HG03025 (cell line): ENCODE results near the gene ACTN2.

Experiments
- ATAC-seq: cut with Tn5 transposase; IDR thresholded peaks from one replicate; pipeline ENCODE4 v1.9.1; 2021; ENCODE audit warnings: mild to moderate bottlenecking, moderate library complexity; ENCODE audit not compliant: unreplicated experiment, low FRiP score

Gene ACTN2

GRCh38 chr1:236765831-236766230 is 79.5 kb downstream of the ACTN2 start:
- ATAC-seq = no peak

GRCh38 chr1:236766506-236766905 is 80.2 kb downstream of the ACTN2 start:
- no peak for ATAC-seq

DNA sequence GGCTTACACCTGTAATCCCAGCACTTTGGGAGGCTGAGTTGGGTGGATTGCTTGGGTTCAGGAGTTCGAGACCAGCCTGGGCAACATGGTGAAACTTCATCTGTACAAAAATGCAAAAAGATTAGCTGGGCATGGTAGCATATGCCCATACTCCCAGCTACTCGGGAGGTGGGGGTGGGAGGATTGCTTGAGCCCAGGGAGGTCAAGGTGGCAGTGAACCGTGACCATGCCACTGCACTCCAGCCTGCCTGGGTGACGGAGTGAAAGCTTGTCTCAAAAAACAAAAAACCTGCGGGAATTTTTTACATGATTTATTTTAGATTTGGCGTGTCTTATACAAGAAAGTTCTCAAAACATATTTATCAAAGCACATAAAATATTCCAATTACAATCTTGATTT is 81.0 kb downstream of the ACTN2 start:
- no peak for ATAC-seq

DNA sequence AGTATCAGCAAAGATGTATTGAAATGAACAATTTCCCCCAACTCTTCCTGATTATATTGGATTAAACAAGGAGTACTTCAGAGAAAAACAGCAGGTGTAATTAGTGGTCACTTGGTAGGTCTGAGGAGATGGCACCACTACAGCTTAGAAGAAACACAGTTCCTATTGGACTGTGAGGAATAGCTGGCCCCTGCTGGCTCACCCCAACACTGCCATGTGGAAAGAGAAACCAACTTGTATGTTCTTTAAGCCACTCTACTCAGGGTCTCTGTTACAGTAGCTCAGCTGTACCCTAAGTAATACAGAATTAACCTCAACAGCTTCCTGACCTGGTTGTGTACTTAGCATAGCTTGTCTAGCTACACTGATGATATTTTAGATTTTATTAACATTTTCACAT is 82.3 kb downstream of the ACTN2 start:
- no peak for ATAC-seq

- ATAC-seq = no peak
Measured at GRCh38 chr1:236773919-236774318, 87.6 kb downstream of the ACTN2 start.

DNA sequence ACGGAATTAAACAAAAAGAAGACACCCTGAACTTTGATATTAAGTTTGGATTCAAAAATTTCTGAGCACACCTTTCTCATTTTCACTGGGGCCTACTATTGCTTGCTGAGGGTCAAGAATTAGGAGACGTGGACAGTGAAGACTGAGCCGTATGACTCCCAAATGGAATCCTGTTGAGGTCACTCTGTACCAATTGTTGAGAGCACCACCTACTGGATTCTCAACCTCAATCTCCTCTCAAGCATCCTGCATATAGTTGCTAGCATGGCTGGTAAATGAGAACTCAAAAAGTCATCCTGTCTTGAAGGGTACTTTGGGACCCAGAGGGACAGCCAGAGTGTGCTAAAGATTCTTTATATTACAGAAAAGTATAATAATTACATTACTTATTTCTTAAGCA is 88.6 kb downstream of the ACTN2 start:
- ATAC-seq = no peak

DNA sequence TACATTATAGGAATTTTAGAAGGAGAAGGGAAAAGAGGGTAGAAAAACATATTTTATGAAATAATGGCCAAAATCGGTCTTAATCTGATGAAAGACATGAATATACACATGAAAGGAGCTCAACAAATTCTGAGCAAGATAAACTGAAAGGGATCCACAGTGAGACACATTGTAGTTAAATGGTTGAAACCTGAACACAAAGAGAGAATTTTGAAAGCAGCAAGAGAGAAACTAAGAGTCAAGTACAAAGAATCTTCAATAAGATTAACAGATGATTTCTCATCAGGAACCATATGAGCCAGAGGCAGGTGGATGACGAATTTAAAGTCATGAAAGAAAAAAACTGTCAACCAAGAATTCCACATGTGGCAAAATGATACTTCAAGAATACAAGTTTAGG is 93.0 kb downstream of the ACTN2 start:
- no peak for ATAC-seq

DNA sequence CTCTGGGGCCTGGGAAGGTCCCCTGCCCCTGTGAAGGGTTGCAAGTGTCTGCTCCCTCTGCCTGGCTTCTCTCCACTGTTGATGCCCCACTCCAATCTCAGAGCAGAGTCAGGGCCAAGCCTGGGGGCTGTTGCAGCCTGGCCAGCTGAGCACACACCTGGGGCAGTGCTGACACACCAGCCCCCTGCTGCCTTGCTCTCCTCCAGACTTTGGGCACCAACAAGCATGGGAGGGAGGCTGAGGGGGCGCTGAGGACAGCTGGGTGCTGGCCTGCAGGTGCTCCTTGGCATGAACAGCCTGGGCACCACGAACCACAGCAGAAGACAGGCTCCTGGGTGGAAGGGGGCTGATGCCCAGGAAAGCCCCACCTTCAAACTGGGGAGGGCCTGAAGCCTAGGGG is 99.2 kb downstream of the ACTN2 start:
- no peak for ATAC-seq

- no peak for ATAC-seq
Measured at GRCh38 chr1:236786453-236786852, 100.2 kb downstream of the ACTN2 start.

DNA sequence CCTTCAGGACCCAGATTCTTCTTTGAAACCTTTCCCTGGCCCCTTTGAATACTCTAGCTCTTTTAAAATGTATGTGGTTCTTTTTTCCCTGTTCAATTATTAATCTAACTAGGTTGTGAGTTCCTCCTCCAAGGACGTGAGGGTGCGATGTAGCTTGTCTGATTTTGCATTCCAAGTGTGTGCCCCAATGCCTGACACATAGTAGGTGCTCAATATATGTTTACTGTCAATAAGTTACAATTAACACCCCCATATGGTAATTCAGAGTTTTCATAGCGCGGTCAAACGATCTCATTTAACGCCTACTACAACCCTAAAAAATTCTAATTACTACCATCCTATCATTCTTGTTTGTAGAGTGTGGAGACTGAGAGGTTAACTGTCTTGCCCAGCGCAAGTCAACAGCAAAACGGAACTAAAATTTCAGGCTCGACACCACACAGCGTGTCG is 108.3 kb downstream of the ACTN2 start:
- ATAC-seq = no peak

DNA sequence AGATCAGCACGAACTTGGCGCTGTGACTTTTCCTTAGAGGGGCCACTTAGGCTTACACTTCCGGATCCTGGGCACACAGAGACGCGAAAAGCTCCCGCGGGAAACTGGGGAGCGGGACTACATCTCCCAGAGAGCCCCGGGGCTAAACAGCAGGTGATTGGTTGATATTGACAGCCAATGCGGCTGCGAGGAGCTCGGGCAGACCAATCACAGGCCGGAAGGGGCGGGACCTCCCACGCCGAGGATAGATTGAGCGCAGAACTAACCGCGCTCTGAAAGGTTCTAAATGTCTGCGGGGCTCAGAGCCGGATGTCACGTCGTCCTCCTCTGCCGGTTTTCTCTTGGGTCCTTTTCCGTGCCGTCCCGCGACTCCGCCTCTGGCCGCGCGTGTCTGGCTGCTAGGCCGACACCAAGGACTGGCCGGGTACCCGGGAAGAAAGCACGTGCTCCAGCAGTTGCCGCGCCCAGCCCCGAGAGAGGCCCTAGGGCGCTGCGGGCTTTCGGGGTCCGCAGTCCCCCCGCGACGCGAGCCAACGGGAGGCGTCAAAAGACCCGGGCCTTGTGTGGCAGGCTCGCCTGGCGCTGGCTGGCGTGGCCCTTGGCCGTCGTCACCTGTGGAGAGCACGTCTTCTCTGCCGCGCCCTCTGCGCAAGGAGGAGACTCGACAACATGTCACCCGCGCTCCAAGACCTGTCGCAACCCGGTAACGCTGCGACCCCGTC is 108.9 kb downstream of the ACTN2 start, which contains the start of gene MTR:
TSS of gene MTR (plus strand) at position 258 of the 722 bp plus-strand sequence. CDS start at position 670, 412 bp downstream.
- ATAC-seq = peak; percentile 97

DNA sequence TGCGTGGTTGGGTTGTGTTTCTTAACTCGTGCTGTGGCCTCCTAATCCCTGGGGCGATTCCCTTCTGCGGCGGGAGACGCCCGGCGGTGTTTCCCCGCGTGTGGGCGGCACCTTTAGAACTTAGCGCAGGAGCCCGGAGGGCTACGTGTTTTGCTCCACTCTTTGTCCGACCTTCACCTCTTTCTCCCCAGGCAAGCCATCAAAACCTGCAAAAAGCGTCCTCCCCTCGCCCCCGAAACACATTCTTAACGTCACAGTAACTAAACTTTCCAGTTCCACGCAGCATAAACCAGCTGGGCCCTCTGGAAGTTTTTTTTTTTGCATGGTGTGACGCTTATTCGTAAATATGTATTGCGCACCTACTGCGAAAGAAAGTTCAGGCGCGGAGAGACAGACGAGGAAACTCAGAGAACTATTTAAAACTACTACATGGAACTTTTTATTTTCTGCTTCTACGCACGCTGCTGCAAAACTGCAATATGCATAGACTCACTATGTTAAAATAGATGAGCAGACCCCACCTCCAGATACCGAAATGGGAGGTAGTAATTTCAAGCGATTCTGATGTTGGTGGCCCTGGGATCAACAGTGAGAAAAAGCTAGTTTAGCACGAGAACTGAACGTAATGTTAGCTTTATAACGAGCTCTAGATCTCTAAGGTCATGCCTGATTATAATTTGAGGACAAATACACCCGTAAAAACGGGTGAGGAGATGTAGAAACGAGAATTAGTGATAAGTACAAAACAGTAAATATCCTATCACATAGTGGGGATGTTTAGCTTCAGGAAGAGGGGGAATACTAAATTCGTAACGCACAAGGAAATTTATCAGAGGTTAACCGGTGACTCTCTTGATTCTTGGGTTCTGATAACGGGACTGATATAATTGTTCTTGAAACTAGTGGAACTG is 109.7 kb downstream of the ACTN2 start:
- peak; percentile 34 for ATAC-seq

GRCh38 chr1:236799001-236799400 is 112.7 kb downstream of the ACTN2 start:
- ATAC-seq = no peak

GRCh38 chr1:236800002-236800620 is 113.8 kb downstream of the ACTN2 start:
- ATAC-seq = no peak

GRCh38 chr1:236800623-236801022 is 114.3 kb downstream of the ACTN2 start:
- no peak for ATAC-seq

GRCh38 chr1:236802264-236802663 is 116.0 kb downstream of the ACTN2 start:
- ATAC-seq = no peak

GRCh38 chr1:236806634-236807033 is 120.3 kb downstream of the ACTN2 start:
- ATAC-seq = no peak

- ATAC-seq = no peak
Measured at GRCh38 chr1:236808005-236808404, 121.7 kb downstream of the ACTN2 start.

GRCh38 chr1:236808564-236809130 is 122.3 kb downstream of the ACTN2 start:
- ATAC-seq = no peak

GRCh38 chr1:236809148-236809547 is 122.8 kb downstream of the ACTN2 start:
- no peak for ATAC-seq

- no peak for ATAC-seq
Measured at GRCh38 chr1:236810018-236810417, 123.7 kb downstream of the ACTN2 start.
